WTC11 (cell line): ENCODE data around the gene TMEM239.

Experiments
- EMX1 ChIP-seq: fragments of 250-450 bp; sonication (Bioruptor Pico); IDR thresholded peaks from 2 replicates; pipeline ENCODE4 v1.8.0; 2021; ENCODE audit warnings: mild to moderate bottlenecking
- TF ChIP-seq, protein P1 (sequence below): fragments of 200-600 bp; IDR thresholded peaks from 2 replicates; pipeline ENCODE4 v1.8.0; 2022; ENCODE audit warnings: antibody characterized with exemption
- TF ChIP-seq, protein P2 (sequence below): sonication (generic); formaldehyde crosslinking; IDR thresholded peaks from 2 replicates; pipeline ENCODE4 v1.8.0; 2022; ENCODE audit warnings: mild to moderate bottlenecking, missing genetic modification reagents
- TF ChIP-seq, protein P3 (sequence below): sonication (generic); formaldehyde crosslinking; IDR thresholded peaks from 2 replicates; pipeline ENCODE4 v1.8.1; 2022; ENCODE audit warnings: low read depth, missing genetic modification reagents, borderline replicate concordance

DNA sequence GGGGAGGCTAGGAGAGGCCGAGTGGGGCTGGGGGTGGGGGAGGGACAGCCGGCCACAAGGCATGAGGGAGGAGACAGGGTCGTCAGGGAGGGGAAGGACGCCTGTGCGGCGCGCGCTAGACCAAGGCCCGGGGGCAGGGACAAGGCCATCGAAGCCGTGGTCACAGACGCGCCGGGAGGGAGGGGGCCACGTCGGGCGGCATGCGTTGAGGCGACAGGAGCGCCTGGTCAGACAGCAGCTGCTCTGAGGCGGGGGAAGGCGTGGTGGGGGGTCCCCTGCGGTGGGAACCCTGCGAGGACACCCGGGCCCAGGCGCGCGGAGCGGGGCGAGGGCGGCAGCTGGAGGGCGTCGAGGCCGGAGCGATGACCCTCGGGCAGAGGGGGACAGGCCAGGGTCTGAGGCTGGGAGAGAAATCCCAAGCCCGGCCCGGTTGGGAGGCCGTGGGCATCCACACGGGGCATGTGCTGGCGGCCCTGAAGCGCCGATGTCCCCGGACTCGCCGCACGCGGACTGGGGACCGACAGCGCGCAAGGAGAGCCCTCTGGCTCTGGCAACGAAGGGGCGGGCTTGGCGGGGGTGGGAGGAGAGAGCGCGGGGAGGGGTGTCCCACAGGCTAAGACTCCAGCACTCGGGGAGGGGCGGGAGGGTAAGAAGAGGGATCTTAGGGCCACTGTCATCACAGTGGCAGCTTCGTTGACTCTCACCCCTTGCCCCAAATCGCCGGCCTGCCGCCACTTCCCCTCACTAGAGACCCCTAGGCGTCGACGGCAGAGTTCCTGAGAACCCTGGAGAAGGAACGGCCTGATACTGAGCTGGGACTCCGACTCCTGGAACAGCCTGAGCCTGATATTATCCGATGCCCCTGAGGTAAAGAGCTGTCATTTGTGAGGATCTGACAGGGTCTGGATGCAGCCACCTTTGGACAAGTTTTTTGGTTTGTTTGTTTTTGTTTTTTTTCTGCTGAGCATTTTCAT is 5.0 kb downstream of the TMEM239 start:
- TF ChIP-seq, protein P1, sequence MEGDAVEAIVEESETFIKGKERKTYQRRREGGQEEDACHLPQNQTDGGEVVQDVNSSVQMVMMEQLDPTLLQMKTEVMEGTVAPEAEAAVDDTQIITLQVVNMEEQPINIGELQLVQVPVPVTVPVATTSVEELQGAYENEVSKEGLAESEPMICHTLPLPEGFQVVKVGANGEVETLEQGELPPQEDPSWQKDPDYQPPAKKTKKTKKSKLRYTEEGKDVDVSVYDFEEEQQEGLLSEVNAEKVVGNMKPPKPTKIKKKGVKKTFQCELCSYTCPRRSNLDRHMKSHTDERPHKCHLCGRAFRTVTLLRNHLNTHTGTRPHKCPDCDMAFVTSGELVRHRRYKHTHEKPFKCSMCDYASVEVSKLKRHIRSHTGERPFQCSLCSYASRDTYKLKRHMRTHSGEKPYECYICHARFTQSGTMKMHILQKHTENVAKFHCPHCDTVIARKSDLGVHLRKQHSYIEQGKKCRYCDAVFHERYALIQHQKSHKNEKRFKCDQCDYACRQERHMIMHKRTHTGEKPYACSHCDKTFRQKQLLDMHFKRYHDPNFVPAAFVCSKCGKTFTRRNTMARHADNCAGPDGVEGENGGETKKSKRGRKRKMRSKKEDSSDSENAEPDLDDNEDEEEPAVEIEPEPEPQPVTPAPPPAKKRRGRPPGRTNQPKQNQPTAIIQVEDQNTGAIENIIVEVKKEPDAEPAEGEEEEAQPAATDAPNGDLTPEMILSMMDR, result no peak
- TF ChIP-seq, protein P2, sequence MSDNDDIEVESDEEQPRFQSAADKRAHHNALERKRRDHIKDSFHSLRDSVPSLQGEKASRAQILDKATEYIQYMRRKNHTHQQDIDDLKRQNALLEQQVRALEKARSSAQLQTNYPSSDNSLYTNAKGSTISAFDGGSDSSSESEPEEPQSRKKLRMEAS (CRISPR knock-in tag), result peak; percentile 62
- no peak for TF ChIP-seq EMX1
- TF ChIP-seq, protein P3, sequence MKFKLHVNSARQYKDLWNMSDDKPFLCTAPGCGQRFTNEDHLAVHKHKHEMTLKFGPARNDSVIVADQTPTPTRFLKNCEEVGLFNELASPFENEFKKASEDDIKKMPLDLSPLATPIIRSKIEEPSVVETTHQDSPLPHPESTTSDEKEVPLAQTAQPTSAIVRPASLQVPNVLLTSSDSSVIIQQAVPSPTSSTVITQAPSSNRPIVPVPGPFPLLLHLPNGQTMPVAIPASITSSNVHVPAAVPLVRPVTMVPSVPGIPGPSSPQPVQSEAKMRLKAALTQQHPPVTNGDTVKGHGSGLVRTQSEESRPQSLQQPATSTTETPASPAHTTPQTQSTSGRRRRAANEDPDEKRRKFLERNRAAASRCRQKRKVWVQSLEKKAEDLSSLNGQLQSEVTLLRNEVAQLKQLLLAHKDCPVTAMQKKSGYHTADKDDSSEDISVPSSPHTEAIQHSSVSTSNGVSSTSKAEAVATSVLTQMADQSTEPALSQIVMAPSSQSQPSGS (CRISPR knock-in tag), result no peak
